Tibial artery (tissue), 4 donors: ENCODE results near the gene ADCY4.

Experiments
- DNase-seq, 2 donors: peaks; one replicate each; pipeline ENCODE4 v3.0.0-alpha.2; 2019
- H3K27ac ChIP-seq, 2 donors: fragments of 200-600 bp; sonication (generic) in 1 of 2; 1 replicate in 1 of 2; 2 replicates in 1 of 2; pipeline ENCODE4 v1.5.1; 2018 to 2019; ENCODE audit warnings: mild to moderate bottlenecking in 1 of 2
- H3K27me3 ChIP-seq, 2 donors: fragments of 200-600 bp; sonication (generic) in 1 of 2; one replicate each; pipeline versions ENCODE4 v1.5.1 to v1.6.0; 2016 to 2019
- H3K36me3 ChIP-seq, 3 donors: fragments of 200-600 bp; sonication (generic) in 2 of 3; one replicate each; pipeline ENCODE4 v1.5.1; 2016 to 2019; ENCODE audit warnings: mild to moderate bottlenecking in 2 of 3
- H3K4me1 ChIP-seq, 4 donors: fragments of 200-600 bp; sonication (generic) in 2 of 4; 1 replicate in 3 of 4; 2 replicates in 1 of 4; pipeline ENCODE4 v1.5.1; 2016 to 2019
- H3K4me3 ChIP-seq, 2 donors: fragments of 200-600 bp; sonication (generic) in 1 of 2; 1 replicate in 1 of 2; 2 replicates in 1 of 2; pipeline ENCODE4 v1.5.1; 2018 to 2019; ENCODE audit warnings: mild to moderate bottlenecking in 2 of 2
- H3K9me3 ChIP-seq, 3 donors: fragments of 200-600 bp; sonication (generic) in 1 of 3; one replicate each; pipeline ENCODE4 v1.5.1; 2016 to 2019
- intact Hi-C: fragments of 100-400 bp; cut with DNase I; formaldehyde crosslinking; loops from one replicate; pipeline ENCODE4 v1.15.0; 2023; ENCODE audit warnings: low total_unique reads
- TF ChIP-seq, protein P1 (sequence below), 2 experiments: fragments of 200-600 bp in 1 of 2; fragments of 450-650 bp in 1 of 2; IDR thresholded peaks; one replicate each; pipeline ENCODE4 v1.5.1; 2017 to 2019; ENCODE audit warnings: antibody characterized with exemption in 2 of 2, mild to moderate bottlenecking in 1 of 2, moderate library complexity in 1 of 2

Gene ADCY4

DNA sequence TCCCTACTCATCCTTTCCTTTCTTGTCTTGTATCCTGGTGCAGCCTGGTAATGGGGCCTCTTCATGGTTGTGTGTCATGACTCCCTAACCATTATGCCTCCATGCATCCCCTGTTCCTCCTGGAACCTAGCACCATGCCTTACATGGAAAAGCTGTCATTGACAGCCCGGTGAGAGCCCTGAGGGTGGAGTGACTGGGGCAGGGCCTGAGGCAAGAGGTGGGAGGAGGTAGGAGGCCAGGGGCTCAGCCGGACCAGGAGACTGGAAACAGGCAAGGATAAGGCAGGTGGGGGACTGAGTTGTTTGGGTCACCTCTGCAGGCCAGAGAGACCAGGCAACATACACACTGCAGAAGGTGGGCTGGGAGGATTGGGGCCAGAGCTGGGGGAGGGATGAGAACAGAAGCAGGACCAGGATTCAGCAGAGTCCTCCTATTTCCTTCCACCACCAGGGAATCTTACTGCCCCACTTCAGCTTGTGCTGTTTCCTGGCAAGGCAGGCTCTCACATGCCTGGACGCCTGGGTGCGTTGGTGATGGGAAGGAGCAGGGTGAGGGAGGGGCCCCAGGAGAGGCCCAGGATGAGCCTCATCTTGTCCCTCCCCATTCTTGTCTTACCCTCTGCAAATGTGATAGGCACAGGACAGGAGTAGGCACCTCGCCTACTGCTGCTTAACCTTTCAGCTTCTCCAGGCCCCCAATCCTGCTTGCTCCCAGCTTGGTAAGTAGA is 25.2 kb downstream of the ADCY4 start, which contains the start of gene LTB4R2:
TSS of gene LTB4R2 (plus strand) at position 603 of the 727 bp plus-strand sequence. CDS start 525 bp downstream, outside the sequence.
- Histone ChIP-seq H3K4me1 (peaks cover 0 to 29% (median 16%) of the 10 kb centered on the region in 4 donors), H3K4me3 (peak within 1 kb of the TSS; percentile 56), H3K27me3 (peaks cover 0 to under 1% of the 10 kb centered on the region in 2 donors), H3K36me3 (peaks cover 18 to 32% (median 26%) of the 10 kb centered on the region in 3 donors), H3K27ac (peak within 1 kb of the TSS; percentile 69 to 79), H3K9me3 (no peaks in the 10 kb centered on the region)
- TF ChIP-seq, protein P1, sequence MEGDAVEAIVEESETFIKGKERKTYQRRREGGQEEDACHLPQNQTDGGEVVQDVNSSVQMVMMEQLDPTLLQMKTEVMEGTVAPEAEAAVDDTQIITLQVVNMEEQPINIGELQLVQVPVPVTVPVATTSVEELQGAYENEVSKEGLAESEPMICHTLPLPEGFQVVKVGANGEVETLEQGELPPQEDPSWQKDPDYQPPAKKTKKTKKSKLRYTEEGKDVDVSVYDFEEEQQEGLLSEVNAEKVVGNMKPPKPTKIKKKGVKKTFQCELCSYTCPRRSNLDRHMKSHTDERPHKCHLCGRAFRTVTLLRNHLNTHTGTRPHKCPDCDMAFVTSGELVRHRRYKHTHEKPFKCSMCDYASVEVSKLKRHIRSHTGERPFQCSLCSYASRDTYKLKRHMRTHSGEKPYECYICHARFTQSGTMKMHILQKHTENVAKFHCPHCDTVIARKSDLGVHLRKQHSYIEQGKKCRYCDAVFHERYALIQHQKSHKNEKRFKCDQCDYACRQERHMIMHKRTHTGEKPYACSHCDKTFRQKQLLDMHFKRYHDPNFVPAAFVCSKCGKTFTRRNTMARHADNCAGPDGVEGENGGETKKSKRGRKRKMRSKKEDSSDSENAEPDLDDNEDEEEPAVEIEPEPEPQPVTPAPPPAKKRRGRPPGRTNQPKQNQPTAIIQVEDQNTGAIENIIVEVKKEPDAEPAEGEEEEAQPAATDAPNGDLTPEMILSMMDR (IDR thresholded peaks at IDR 0.05), result no peak
- DNase-seq, result no peak
- intact Hi-C loops, result no loop called here

GRCh38 chr14:24308342-24309124 is 26.3 kb downstream of the ADCY4 start:
- intact Hi-C loops, result no loop called here
- DNase-seq, result no peak
- H3K36me3 ChIP-seq, result peaks cover 29 to 44% (median 38%) of the 10 kb centered on the region in 3 donors

DNA sequence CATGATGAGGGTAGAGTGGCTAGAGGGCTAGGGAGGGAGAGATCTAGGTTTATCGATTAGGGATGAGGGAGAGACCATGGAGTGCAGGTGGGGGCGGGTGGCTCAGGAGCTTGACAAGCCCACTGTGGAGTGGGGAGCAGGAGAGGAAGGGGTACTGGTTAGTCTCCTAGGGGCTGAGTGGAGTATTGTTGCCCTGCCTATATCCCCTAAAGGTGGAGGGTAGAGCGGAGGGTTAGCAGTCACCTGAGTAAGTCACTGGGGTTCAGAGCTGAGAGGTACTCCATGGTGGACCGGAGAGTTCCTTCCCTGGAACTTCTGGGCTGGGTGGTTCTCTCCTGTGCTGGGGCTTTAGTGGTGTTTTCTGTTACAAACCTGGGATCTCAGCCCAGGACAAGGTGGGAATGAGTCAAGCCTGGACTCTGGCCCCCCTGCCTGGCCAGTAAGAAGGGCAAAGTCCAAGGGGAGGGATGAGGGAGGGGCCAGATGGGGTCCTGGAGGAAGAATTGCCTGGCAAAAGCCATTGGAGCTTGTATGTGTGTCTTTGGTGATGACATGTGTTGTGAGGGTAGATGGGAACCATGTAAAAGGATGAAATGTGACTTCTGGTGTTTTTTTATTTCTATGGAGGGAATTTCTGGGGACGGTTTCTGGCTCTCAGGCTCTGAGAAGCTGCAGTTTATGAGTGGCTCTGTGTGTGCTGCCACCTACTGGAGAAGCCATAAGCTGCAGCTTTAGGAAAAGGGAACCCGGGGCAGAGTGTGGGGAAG is 27.1 kb downstream of the ADCY4 start, which contains the start of gene CIDEB:
TSS of gene CIDEB (minus strand) at position 403 of the 767 bp plus-strand sequence. CDS start at position 284, 119 bp downstream.
- intact Hi-C loops, result no loop called here
- DNase-seq, result peak in 1 of 2 donors; percentile 61
- H3K27me3 ChIP-seq, result no peaks in the 10 kb centered on the region
- no peak within 1 kb of the TSS for H3K4me3 ChIP-seq
- peaks cover 0 to 29% (median 16%) of the 10 kb centered on the region in 4 donors for H3K4me1 ChIP-seq
- H3K9me3 ChIP-seq, result no peaks in the 10 kb centered on the region
- TF ChIP-seq, protein P1 (IDR thresholded peaks at IDR 0.05), result peak; percentile 71 to 90
- peaks cover 37 to 51% (median 46%) of the 10 kb centered on the region in 3 donors for H3K36me3 ChIP-seq
- no peak within 1 kb of the TSS for H3K27ac ChIP-seq

More at GRCh38 chr14:24308342-24309124, 26.3 kb downstream of the ADCY4 start:
- Histone ChIP-seq H3K4me3 (no peak overlapping the region), H3K27ac (no peak overlapping the region), H3K9me3 (no peaks in the 10 kb centered on the region), H3K27me3 (no peaks in the 10 kb centered on the region), H3K4me1 (peaks cover 0 to 29% (median 16%) of the 10 kb centered on the region in 4 donors)
- TF ChIP-seq, protein P1 (IDR thresholded peaks at IDR 0.05), result no peak

- Histone ChIP-seq H3K36me3 (peaks cover 43 to 57% (median 51%) of the 10 kb centered on the region in 3 donors), H3K27me3 (no peaks in the 10 kb centered on the region), H3K27ac (no peak overlapping the region), H3K4me1 (peaks cover 0 to 29% (median 16%) of the 10 kb centered on the region in 4 donors), H3K9me3 (no peaks in the 10 kb centered on the region), H3K4me3 (no peak overlapping the region)
- no peak for DNase-seq
- intact Hi-C loops, result no loop called here
- TF ChIP-seq, protein P1 (IDR thresholded peaks at IDR 0.05), result no peak
Measured at GRCh38 chr14:24307156-24307574, 27.7 kb downstream of the ADCY4 start.

DNA sequence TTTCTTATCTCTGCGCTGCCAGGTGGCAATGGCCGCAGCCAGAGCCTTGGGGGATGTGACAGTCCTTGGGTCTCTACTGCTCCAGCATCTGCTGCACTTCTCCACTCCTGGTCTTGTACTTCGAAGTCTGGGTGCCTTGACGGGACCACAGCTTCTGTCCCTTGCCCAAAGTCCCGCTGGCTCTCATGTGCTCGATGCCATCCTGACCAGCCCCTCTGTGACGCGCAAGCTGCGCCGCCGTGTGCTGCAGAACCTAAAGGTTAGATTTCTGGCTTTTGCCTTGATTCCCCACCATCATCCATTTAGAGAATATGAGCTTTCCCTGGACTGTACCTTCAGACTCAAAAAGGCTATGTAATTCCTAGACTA is 30.9 kb downstream of the ADCY4 start:
- no peak for DNase-seq
- TF ChIP-seq, protein P1 (IDR thresholded peaks at IDR 0.05), result no peak
- no peak overlapping the region for H3K27ac ChIP-seq
- intact Hi-C loops, result no loop called here
- H3K27me3 ChIP-seq, result no peaks in the 10 kb centered on the region
- H3K36me3 ChIP-seq, result peaks cover 52 to 65% (median 59%) of the 10 kb centered on the region in 3 donors
- no peaks in the 10 kb centered on the region for H3K9me3 ChIP-seq
- H3K4me3 ChIP-seq, result no peak overlapping the region
- H3K4me1 ChIP-seq, result peaks cover 0 to 22% (median 18%) of the 10 kb centered on the region in 4 donors
